IPS-18a (cell line): ENCODE measurements around the gene EFCAB14.

Experiments
- H3K27ac ChIP-seq: one replicate; pipeline ENCODE4 v1.5.1; 2013; ENCODE audit warnings: low read length
- H3K27me3 ChIP-seq: one replicate; pipeline ENCODE4 v1.6.1; 2013; ENCODE audit warnings: mild to moderate bottlenecking, low read length; ENCODE audit not compliant: control insufficient read depth, insufficient read depth
- H3K36me3 ChIP-seq: one replicate; pipeline ENCODE4 v1.6.1; 2013; ENCODE audit warnings: low read depth, low read length; ENCODE audit not compliant: control insufficient read depth
- H3K4me1 ChIP-seq: one replicate; pipeline ENCODE4 v1.6.1; 2013; ENCODE audit warnings: low read depth, low read length; ENCODE audit not compliant: control insufficient read depth
- H3K4me3 ChIP-seq: one replicate; pipeline ENCODE4 v1.5.1; 2013; ENCODE audit warnings: low read length
- H3K9ac ChIP-seq: one replicate; pipeline ENCODE4 v1.6.1; 2013; ENCODE audit warnings: mild to moderate bottlenecking, low read length, moderate library complexity
- H3K9me3 ChIP-seq: one replicate; pipeline ENCODE4 v1.6.1; 2013; ENCODE audit warnings: low read depth, low read length; ENCODE audit not compliant: control insufficient read depth

The EFCAB14 gene

DNA sequence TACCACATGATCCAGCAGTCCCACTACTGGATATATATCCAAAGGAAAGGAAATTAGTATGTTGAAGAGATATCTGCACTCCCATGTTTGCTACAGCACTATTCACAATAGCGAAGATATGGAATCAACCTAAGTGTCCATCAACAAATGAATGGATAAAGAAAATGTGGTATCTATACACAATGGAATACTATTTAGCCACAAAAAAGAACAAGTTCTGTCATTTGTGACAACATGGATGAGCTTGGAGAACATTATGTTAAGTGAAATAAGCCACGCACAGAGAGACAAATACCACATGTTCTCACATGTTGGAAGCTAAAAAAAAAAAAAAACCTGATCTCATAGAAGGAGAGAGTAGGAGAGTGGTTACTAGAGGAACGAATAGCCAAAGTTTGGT is 68.4 kb downstream of the EFCAB14 start:
- Histone ChIP-seq H3K4me1 (no peaks in the 10 kb centered on the region), H3K27ac (no peak overlapping the region), H3K9me3 (peaks cover 16% of the 10 kb centered on the region), H3K27me3 (no peaks in the 10 kb centered on the region), H3K4me3 (no peak overlapping the region), H3K9ac (no peak overlapping the region), H3K36me3 (peaks cover 30% of the 10 kb centered on the region)

DNA sequence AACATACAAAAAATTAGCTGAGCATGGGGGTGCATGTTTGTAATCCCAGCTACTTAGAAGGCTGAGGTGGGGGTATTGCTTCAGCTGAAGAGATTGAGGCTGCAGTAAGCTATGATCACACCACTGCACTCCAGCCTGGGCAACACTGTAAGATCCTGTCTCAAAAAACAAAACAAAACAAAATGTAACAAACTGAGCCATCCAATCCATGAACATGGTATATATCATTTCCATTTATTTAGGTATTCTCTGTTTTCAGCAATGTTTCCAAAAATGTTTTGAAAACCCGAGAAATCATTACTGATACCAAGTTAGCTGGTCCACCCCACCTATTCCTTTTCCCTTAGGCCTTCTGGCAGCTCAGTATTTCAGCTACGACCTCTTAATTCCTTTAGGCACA is 69.2 kb downstream of the EFCAB14 start:
- Histone ChIP-seq H3K9ac (no peak overlapping the region), H3K9me3 (peaks cover 16% of the 10 kb centered on the region), H3K27ac (no peak overlapping the region), H3K27me3 (no peaks in the 10 kb centered on the region), H3K4me1 (no peaks in the 10 kb centered on the region), H3K36me3 (peaks cover 30% of the 10 kb centered on the region), H3K4me3 (no peak overlapping the region)

DNA sequence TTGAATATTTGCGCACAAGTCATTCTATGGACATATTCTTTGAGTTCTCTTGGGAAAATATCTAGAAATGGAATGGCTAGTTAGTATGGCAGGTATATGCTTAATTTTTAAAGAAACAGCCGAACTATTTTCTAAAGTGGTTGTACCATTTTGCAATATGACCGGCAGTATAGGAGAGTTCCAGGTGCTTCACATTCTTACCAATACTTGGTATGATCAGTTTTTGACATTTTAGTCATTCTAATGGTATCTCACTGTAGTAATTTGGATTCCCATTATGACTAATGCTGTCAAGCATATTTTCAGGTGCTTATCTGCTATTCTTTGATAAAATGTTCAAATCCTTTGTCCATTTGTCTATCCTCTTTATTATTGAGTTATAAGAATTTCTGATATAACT is 71.3 kb downstream of the EFCAB14 start:
- Histone ChIP-seq H3K9me3 (peaks cover 16% of the 10 kb centered on the region), H3K36me3 (peaks cover 35% of the 10 kb centered on the region), H3K27me3 (no peaks in the 10 kb centered on the region), H3K27ac (no peak overlapping the region), H3K9ac (no peak overlapping the region), H3K4me1 (no peaks in the 10 kb centered on the region), H3K4me3 (no peak overlapping the region)

DNA sequence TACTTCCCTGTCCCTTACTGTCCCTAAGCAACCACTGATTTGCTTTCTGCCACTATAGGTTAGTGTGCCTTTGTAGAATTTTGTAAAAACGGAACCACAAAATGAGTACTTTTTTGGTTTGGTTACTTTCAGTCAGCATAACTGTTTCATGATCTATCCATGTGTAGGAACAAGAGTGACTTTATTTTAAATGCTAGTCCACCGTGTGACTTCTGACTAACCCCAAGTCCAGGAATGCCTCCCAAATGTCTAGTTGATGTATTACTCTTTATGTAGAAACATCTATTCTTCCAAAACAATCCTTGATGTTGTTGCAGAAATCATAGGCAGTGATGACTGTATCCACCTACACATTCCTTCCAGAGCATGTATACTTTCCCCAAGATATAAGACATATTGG is 72.1 kb downstream of the EFCAB14 start:
- Histone ChIP-seq H3K9ac (no peak overlapping the region), H3K4me1 (no peaks in the 10 kb centered on the region), H3K27me3 (no peaks in the 10 kb centered on the region), H3K9me3 (peaks cover 16% of the 10 kb centered on the region), H3K27ac (no peak overlapping the region), H3K36me3 (peaks cover 29% of the 10 kb centered on the region), H3K4me3 (no peak overlapping the region)

DNA sequence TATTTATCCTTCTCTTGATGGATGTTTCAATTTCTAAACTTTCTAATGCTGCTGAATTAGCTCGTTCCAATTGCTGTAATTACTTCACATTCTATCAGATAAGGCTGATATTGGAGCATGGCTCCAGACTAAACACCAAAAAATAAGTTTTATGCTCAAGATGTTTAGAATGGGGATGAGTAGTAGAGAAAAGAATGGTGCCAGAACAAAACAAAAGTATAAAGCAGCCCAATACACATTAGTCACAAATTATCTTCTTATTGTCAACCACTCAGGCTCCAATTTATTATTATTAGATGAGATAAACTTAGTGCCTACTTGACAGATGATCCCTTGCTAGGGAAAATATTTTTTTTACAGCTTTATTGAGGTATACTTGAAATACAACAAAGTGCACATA is 72.6 kb downstream of the EFCAB14 start:
- Histone ChIP-seq H3K36me3 (peaks cover 33% of the 10 kb centered on the region), H3K9me3 (peaks cover 16% of the 10 kb centered on the region), H3K27me3 (no peaks in the 10 kb centered on the region), H3K4me1 (no peaks in the 10 kb centered on the region), H3K9ac (no peak overlapping the region), H3K4me3 (no peak overlapping the region), H3K27ac (no peak overlapping the region)

DNA sequence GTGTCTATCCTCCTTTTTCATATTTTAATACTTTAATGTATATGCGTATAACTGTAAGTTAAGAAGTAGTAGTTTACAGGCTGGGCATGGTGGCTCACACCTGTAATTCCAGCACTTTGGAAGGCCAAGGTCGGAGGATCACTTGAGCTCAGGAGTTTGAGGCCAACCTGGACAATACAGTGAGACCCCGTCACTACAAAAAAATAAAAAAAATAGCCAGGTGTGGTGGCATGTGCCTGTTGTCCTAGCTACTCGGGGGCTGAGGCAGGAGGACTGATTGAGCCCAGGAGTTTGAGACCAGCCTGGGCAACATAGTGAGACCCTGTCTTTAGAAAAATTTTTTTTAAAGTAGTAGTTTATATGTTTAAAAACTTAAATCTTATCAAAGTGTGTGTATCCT is 73.1 kb downstream of the EFCAB14 start:
- Histone ChIP-seq H3K36me3 (peaks cover 34% of the 10 kb centered on the region), H3K27ac (no peak overlapping the region), H3K27me3 (no peaks in the 10 kb centered on the region), H3K4me3 (no peak overlapping the region), H3K4me1 (no peaks in the 10 kb centered on the region), H3K9ac (no peak overlapping the region), H3K9me3 (peaks cover 16% of the 10 kb centered on the region)

DNA sequence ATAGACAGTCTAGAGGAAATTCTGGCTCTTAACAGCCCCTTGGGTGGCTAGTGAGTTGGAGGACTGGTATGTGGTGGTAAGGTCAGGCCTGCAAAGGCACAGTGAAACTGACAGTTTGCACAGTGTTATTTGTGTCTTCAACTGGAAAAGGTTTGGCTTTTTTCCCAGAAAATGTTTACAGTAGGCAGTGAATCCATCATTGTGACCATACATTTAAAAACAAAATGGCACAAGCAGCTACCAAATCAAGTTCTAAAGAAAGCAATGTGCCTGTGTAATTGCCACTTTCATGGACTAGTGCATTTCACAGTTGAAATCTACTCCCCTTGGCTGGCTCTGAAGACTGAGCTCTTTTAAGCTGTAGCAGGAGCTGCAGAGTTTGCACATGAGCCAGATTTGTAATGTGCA is 75.5 kb downstream of the EFCAB14 start:
- H3K27me3 ChIP-seq: no peaks in the 10 kb centered on the region
- no peak overlapping the region for H3K4me3 ChIP-seq
- no peaks in the 10 kb centered on the region for H3K4me1 ChIP-seq
- H3K27ac ChIP-seq: no peak overlapping the region
- peaks cover 5% of the 10 kb centered on the region for H3K9me3 ChIP-seq
- H3K9ac ChIP-seq: no peak overlapping the region
- peaks cover 18% of the 10 kb centered on the region for H3K36me3 ChIP-seq

DNA sequence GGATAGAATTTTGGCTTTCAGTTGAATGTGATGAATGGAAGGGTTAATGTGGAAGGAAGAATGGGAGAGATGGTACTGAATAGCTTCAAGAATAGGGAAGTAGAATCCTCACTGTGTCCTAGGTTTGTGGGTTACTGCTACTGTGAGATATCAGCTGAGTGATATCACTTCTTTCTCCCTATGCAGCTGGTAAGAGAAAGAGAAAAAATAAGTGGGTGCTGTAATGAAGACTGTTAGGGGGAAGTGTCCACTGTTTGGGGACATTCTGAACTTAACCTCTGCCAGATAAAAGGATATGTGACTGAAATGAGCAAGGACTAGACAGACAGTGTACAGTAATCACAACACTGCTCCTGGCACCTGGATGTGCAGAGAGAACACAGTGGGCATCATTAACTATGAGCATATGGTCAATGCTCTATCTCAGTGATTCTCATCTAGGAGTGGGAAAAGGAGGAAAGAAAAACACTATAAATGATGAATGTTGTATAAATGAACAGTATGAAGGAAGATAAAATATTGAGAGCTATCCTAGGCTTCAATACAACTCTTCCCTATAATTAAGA is 76.7 kb downstream of the EFCAB14 start:
- H3K27ac ChIP-seq: no peak overlapping the region
- no peak overlapping the region for H3K4me3 ChIP-seq
- H3K9ac ChIP-seq: no peak overlapping the region
- H3K4me1 ChIP-seq: no peaks in the 10 kb centered on the region
- peaks cover 1% of the 10 kb centered on the region for H3K9me3 ChIP-seq
- no peaks in the 10 kb centered on the region for H3K27me3 ChIP-seq
- peaks cover 13% of the 10 kb centered on the region for H3K36me3 ChIP-seq

DNA sequence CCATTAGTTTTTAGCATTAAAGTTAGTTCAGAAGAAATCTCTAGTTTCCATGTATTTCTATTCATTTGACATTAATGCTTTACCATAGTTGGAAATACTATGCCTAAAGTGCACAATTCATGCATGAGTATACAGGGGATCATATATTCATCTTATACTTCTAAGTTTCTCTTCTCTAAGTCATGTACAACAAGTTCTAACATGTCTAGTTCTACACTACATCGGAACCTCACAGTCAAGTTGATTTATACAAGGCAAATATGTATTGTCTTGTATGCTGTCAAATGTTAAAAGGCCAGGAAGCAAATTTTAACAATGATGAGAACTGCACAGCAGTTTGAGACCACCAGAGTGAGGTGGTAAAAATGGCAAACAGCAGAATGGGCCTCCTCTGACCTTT is 79.4 kb downstream of the EFCAB14 start:
- Histone ChIP-seq H3K27me3 (no peaks in the 10 kb centered on the region), H3K36me3 (peaks cover 29% of the 10 kb centered on the region), H3K4me1 (no peaks in the 10 kb centered on the region), H3K27ac (no peak overlapping the region), H3K4me3 (no peak overlapping the region), H3K9me3 (no peaks in the 10 kb centered on the region), H3K9ac (no peak overlapping the region)

DNA sequence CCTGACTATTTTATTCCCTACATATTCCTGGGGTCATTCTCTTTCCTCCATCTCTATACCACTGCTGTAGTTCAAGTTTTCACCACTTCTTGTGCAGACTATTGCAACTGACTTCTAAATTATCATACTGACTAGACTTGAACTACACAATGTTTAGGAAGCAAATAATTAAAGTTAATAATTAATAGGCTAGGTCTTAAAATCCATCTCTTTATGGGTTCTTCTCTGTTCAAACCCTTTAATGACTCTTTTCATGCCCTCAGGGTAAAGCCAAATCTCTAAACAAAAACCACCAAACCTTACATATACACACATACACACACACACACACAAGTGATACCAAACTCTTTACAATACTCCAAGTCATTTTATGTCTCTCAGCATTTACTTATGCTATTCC is 80.0 kb downstream of the EFCAB14 start:
- Histone ChIP-seq H3K27ac (no peak overlapping the region), H3K36me3 (peaks cover 29% of the 10 kb centered on the region), H3K4me1 (no peaks in the 10 kb centered on the region), H3K4me3 (no peak overlapping the region), H3K9ac (no peak overlapping the region), H3K9me3 (no peaks in the 10 kb centered on the region), H3K27me3 (no peaks in the 10 kb centered on the region)

DNA sequence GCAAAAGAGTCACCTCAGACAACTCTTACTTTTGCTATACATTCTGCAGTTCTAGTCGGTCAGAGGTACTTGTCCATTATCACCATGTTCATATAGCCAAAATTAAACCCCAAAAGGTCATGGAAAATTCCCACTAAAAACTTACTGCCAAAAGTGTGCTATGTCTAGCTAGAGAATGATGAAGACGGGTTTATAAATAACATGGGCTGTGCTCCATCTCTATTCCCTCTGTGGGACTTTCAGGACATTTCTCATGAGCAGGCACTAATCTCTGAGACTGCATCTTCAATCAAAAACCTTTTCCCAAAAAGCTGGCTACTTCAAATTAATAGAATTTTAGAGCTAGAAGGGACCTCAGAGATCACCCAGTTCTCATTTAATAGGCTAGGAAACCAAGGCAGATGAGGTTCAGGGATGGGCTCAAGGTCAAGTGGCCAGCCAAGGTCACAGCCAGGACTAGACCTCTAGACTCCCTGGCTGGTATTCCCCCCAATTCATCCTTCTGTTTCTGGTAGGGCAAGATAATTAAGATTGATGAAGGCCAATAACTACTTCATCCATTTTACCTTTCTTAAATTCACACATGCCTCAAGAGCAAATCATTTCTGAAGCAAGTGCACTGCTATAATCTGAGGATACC is 81.3 kb downstream of the EFCAB14 start:
- no peak overlapping the region for H3K4me3 ChIP-seq
- H3K9ac ChIP-seq: no peak overlapping the region
- H3K36me3 ChIP-seq: peaks cover 24% of the 10 kb centered on the region
- no peaks in the 10 kb centered on the region for H3K9me3 ChIP-seq
- no peaks in the 10 kb centered on the region for H3K4me1 ChIP-seq
- no peak overlapping the region for H3K27ac ChIP-seq
- H3K27me3 ChIP-seq: no peaks in the 10 kb centered on the region

DNA sequence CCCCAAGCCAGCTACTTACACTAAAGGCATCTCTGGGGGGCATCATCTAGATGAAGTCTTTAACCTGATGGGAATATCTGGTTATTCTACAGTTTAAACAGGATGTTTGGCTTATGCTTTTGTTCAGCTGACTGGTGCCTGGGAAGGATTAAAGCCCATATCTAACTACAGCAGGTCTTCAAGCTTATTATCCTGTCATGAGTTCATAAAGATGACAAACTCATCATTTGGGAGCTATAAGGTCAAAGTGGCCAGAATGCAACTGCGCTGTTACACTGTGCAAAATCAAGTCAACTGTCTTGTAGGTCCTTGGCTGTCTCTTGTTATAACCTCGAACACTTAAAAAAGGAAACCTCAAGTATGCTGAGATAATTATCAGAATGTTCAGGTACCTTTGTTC is 83.7 kb downstream of the EFCAB14 start:
- H3K36me3 ChIP-seq: peaks cover 24% of the 10 kb centered on the region
- no peak overlapping the region for H3K9ac ChIP-seq
- H3K9me3 ChIP-seq: no peaks in the 10 kb centered on the region
- no peak overlapping the region for H3K27ac ChIP-seq
- H3K4me1 ChIP-seq: no peaks in the 10 kb centered on the region
- no peaks in the 10 kb centered on the region for H3K27me3 ChIP-seq
- no peak overlapping the region for H3K4me3 ChIP-seq
